Activated T-cell treated with anti-CD3 and anti-CD28 coated beads, Interleukin-2, amount 50 U/mL, for 24 hours (primary cell): ENCODE measurements around the gene GDI1.

Experiments
- DNase-seq: peaks from one replicate; pipeline ENCODE4 v3.0.0-alpha.2; 2020
- H3K27ac Mint-ChIP-seq: 2 replicates; pipeline ENCODE4 v1.8.0; 2020; ENCODE audit warnings: mild to moderate bottlenecking, mixed read lengths
- H3K27me3 Mint-ChIP-seq: 2 replicates; pipeline ENCODE4 v1.8.0; 2020; ENCODE audit warnings: mixed read lengths
- H3K36me3 Mint-ChIP-seq: 2 replicates; pipeline ENCODE4 v1.8.0; 2020; ENCODE audit warnings: low read depth, mixed read lengths
- H3K4me1 Mint-ChIP-seq: 2 replicates; pipeline ENCODE4 v1.8.0; 2020; ENCODE audit warnings: low read depth, mixed read lengths
- H3K4me3 Mint-ChIP-seq: 2 replicates; pipeline ENCODE4 v1.8.0; 2020; ENCODE audit warnings: mild to moderate bottlenecking, moderate library complexity, mixed read lengths
- H3K9me3 Mint-ChIP-seq: 2 replicates; pipeline ENCODE4 v1.8.0; 2020; ENCODE audit warnings: mixed read lengths

GDI1 gene

GRCh38 chrX:154484255-154485149, 47.5 kb downstream of the GDI1 start:
- Mint-ChIP-seq H3K4me3 (peak overlapping the region; percentile 78), H3K27me3 (peaks cover 19% of the 10 kb centered on the region), H3K36me3 (peaks cover 48% of the 10 kb centered on the region), H3K9me3 (no peaks in the 10 kb centered on the region), H3K27ac (peak overlapping the region; percentile 61), H3K4me1 (peaks cover 40% of the 10 kb centered on the region)
- no peak for DNase-seq

GRCh38 chrX:154485150-154486051, 48.4 kb downstream of the GDI1 start:
- peak overlapping the region; percentile 78 for H3K4me3 Mint-ChIP-seq
- peaks cover 55% of the 10 kb centered on the region for H3K36me3 Mint-ChIP-seq
- H3K9me3 Mint-ChIP-seq, result no peaks in the 10 kb centered on the region
- no peak for DNase-seq
- H3K4me1 Mint-ChIP-seq, result peaks cover 39% of the 10 kb centered on the region
- H3K27me3 Mint-ChIP-seq, result peaks cover 19% of the 10 kb centered on the region
- peak overlapping the region; percentile 61 for H3K27ac Mint-ChIP-seq

- H3K27me3 Mint-ChIP-seq, result peaks cover 19% of the 10 kb centered on the region
- no peak overlapping the region for H3K27ac Mint-ChIP-seq
- DNase-seq, result peak; percentile 61
- H3K9me3 Mint-ChIP-seq, result no peaks in the 10 kb centered on the region
- peak overlapping the region; percentile 78 for H3K4me3 Mint-ChIP-seq
- peaks cover 39% of the 10 kb centered on the region for H3K4me1 Mint-ChIP-seq
- H3K36me3 Mint-ChIP-seq, result peaks cover 55% of the 10 kb centered on the region
Observed at GRCh38 chrX:154486052-154486395, 49.1 kb downstream of the GDI1 start.

- peak within 1 kb of the TSS; percentile 78 for H3K4me3 Mint-ChIP-seq
- H3K36me3 Mint-ChIP-seq, result peaks cover 55% of the 10 kb centered on the region
- DNase-seq, result peak; percentile 77
- H3K27ac Mint-ChIP-seq, result peak within 1 kb of the TSS; percentile 85
- H3K4me1 Mint-ChIP-seq, result peaks cover 42% of the 10 kb centered on the region
- peaks cover 17% of the 10 kb centered on the region for H3K27me3 Mint-ChIP-seq
- H3K9me3 Mint-ChIP-seq, result no peaks in the 10 kb centered on the region
Observed at GRCh38 chrX:154486396-154487207, 49.6 kb downstream of the GDI1 start, which contains the start of gene UBL4A. UBL4A (minus strand) TSS chrX:154486615; CDS start chrX:154486584, 31 bp downstream.

- Mint-ChIP-seq H3K27me3 (peaks cover 8% of the 10 kb centered on the region), H3K9me3 (no peaks in the 10 kb centered on the region), H3K4me3 (peak overlapping the region; percentile 77), H3K36me3 (peaks cover 55% of the 10 kb centered on the region), H3K4me1 (peaks cover 42% of the 10 kb centered on the region), H3K27ac (no peak overlapping the region)
- no peak for DNase-seq
Observed at GRCh38 chrX:154487518-154488290, 50.8 kb downstream of the GDI1 start.

- H3K9me3 Mint-ChIP-seq, result no peaks in the 10 kb centered on the region
- DNase-seq, result no peak
- H3K27ac Mint-ChIP-seq, result no peak overlapping the region
Observed at GRCh38 chrX:154488336-154489075, 51.6 kb downstream of the GDI1 start.

GRCh38 chrX:154489182-154489581, 52.2 kb downstream of the GDI1 start:
- H3K4me1 Mint-ChIP-seq, result peaks cover 32% of the 10 kb centered on the region
- no peaks in the 10 kb centered on the region for H3K9me3 Mint-ChIP-seq
- H3K36me3 Mint-ChIP-seq, result peaks cover 44% of the 10 kb centered on the region
- peak overlapping the region; percentile 91 for H3K27ac Mint-ChIP-seq
- no peak for DNase-seq
- peaks cover 4% of the 10 kb centered on the region for H3K27me3 Mint-ChIP-seq
- peak overlapping the region; percentile 86 for H3K4me3 Mint-ChIP-seq

More at GRCh38 chrX:154488336-154489075, 51.6 kb downstream of the GDI1 start:
- H3K4me3 Mint-ChIP-seq, result no peak overlapping the region
- peaks cover 7% of the 10 kb centered on the region for H3K27me3 Mint-ChIP-seq
- H3K4me1 Mint-ChIP-seq, result peaks cover 38% of the 10 kb centered on the region
- H3K36me3 Mint-ChIP-seq, result peaks cover 50% of the 10 kb centered on the region

GRCh38 chrX:154490021-154490413, 53.1 kb downstream of the GDI1 start:
- H3K4me1 Mint-ChIP-seq, result peaks cover 27% of the 10 kb centered on the region
- no peak for DNase-seq
- H3K36me3 Mint-ChIP-seq, result peaks cover 35% of the 10 kb centered on the region
- peak overlapping the region; percentile 86 for H3K4me3 Mint-ChIP-seq
- H3K9me3 Mint-ChIP-seq, result no peaks in the 10 kb centered on the region
- peak overlapping the region; percentile 91 for H3K27ac Mint-ChIP-seq
- peaks cover 4% of the 10 kb centered on the region for H3K27me3 Mint-ChIP-seq

GRCh38 chrX:154490414-154491083, 53.6 kb downstream of the GDI1 start, which contains the start of gene SLC10A3:
SLC10A3 (minus strand) TSS chrX:154490629; CDS start chrX:154488940, 1,689 bp downstream.
- H3K27ac Mint-ChIP-seq, result peak within 1 kb of the TSS; percentile 92
- H3K9me3 Mint-ChIP-seq, result no peaks in the 10 kb centered on the region
- H3K4me1 Mint-ChIP-seq, result peaks cover 25% of the 10 kb centered on the region
- peak within 1 kb of the TSS; percentile 87 for H3K4me3 Mint-ChIP-seq
- peaks cover 30% of the 10 kb centered on the region for H3K36me3 Mint-ChIP-seq
- H3K27me3 Mint-ChIP-seq, result peaks cover 4% of the 10 kb centered on the region
- peak; percentile 89 for DNase-seq
